Fibroblast of gingiva (primary cell): ENCODE data around the gene MAST2.

Experiments used
- DNase-seq: peaks from one replicate; pipeline ENCODE4 v3.0.0-alpha.2; 2011; ENCODE audit warnings: low read depth

Gene MAST2

DNA sequence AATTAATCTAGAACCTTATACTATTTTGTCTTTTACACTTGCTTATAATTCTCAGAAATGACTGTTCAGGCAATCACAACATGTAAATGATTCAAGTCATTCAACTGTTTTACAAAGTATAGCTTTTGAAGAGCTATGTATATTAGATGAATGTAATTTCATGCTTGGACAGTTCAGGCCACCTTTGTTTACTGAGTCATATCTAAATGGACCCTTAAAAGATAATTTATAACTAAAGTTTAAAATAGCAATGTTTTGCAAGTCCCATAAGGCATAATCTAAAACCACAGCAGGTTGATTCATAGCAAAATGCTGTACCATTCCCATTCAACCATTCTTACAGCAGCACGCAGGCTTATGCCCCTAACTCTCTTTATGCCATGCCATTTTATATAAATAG is 264.2 kb downstream of the MAST2 start:
- no peak for DNase-seq

GRCh38 chr1:46068525-46068924 is 265.1 kb downstream of the MAST2 start:
- no peak for DNase-seq

- DNase-seq, result no peak
Observed at GRCh38 chr1:46070164-46070814, 266.9 kb downstream of the MAST2 start.

- DNase-seq, result no peak
Observed at GRCh38 chr1:46072975-46073374, 269.6 kb downstream of the MAST2 start.

DNA sequence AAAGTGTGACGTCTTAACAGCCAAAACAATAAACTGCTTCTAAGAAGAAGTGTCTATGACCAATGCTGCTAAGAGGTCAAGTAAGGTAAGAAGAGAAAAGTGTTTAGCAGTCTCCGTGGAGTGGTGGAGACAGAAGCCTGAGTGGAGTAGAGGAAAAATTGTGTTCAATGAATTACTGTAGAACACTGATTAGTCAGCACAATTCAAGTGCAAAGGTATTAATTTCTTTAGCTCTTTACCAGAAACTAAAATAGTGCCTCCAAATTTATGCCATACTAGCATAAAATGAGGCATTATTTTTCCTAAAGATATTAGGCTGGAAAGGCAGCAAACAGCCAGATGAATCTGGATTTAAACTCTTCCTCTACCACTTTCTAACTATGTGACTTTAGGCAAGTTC is 272.9 kb downstream of the MAST2 start:
- DNase-seq, result no peak

DNA sequence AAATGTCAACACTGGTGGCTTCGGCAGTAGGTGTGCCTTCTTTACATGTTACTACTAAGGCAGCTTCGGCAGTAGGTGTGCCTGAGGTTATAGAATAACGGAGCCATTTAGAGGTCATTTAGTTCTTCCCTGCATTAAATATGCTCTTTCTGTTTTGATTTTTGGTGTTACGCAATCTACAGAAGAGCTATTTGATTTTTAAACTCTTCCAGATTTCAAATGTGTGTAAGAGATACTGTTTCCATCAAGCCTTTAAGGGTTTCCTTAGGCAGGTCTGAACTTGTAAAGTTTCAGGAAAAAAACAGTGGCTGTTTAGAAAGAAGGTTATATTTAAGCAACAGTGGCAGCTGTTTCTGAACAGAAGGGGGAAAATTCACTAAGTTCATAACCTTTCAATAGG is 274.2 kb downstream of the MAST2 start:
- DNase-seq, result peak; percentile 43

DNA sequence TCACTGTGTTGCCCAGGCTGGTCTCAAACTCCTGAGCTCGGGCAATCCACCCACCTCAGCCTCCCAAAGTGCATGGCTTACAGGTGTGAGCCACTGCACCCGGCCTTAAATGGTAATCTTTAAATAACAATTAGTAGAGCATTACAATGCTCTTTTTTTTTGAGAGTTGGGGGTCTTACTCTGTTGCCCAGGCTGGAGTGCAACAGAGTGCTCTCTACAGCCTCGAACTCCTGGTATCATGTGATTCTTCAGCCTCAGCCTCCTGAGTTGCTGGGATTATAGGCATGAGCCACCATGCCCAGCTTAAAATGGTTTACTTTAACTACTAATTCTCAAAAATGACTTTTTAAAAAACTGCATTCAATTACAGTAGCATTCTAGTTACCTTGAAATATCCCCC is 276.8 kb downstream of the MAST2 start:
- DNase-seq, result no peak

DNA sequence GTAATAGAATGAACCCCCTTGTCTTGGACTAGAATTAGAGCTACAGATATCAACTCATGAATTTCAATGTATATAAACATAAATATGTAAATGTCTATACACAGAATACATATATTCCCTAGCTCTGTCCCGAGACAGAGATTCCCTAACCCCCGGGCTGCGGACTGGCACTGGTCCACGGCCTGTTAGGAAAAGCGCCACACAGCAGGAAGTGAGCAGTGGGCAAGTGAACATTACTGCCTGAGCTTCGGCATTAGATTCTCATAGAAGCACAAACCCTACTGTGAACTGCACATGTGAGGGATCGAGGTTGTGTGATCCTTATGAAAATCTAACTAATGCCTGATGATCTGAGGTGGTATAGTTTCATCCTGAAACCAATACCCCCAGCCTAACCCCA is 277.8 kb downstream of the MAST2 start:
- DNase-seq, result no peak

DNA sequence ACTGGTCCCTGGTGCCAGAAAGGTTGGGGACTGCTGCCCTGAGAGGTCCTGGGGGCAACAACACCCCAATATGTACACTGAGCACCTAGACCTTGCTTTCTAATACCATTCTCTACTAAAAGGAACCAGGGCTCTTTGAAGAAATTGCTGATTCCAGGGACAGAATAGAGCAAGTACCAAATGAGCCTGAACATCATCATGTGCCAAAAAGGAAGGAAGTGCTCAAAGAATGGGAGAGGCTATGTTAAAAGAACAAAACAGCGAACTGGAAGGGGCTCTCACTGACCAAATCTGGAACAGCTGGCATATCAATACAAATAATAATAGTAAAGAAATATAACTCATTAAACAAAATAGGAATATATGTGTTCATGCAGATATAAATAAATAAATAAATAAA is 278.2 kb downstream of the MAST2 start:
- DNase-seq, result no peak

DNA sequence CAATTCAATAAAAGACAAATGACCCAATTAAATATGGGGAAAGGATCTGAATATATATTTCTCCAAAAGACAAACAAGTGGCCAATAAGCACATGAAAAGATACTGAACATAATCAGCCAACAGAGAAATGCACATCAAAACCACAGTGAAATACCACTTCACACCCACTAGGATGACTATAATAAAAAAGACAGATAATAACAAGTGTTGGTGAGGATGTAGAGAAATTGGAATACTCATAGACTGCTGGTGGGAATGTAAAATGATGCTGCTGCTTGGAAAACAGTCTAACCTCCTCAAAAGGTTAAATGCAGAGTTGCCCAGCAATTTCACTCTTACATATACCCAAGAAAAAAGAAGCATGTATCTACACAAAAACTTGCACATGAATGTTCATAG is 280.2 kb downstream of the MAST2 start:
- DNase-seq, result no peak

DNA sequence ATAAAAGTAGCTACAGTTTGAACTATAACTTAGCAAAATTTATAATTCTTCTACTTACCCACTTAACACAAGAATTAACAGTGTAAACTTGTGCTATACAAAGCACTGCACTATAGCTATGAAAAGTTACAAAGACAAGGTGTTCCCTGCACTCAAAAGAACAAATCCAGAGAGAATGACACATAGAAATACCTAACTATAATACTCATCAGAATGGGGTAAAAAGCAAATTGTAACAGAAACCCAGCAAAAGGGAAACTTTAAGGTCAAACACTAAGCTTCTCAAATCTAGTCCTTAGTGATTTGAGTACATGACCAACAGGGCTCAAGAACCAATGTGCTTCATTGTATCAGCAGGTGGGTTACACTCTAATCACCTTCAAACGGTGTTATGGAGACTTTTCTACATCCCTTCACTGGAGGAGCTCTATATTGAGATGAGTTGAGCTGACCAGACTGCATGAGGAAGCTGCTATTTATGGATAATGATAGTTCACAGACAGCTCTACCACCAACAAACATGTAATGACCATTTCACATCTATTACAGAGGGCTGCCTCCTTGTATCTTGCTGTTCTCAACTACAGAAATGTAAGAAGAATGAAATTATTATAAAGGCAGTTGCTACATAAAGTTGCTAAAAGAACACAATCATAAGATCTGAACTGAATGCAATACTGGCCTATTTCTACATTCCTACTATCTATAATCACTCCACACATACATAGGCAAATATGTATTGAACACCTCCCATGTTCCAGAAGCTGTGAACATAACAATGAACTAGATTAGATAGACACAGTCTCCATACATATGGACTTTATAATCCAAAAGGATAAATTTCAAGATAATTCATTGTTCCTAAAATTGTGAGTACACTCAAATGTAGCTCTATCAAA is 281.4 kb downstream of the MAST2 start:
- peak; percentile 26 for DNase-seq
